ENCODE results near the gene DHX40.
A peak's percentile ranks its signal among the peaks of the same experiment; 100 is the strongest.
"Not testable (repeated sequence)": the region's sequence is repeated elsewhere in the genome, so short reads cannot be mapped to it uniquely, and the experiment has no call there.

The DHX40 gene, protein sequence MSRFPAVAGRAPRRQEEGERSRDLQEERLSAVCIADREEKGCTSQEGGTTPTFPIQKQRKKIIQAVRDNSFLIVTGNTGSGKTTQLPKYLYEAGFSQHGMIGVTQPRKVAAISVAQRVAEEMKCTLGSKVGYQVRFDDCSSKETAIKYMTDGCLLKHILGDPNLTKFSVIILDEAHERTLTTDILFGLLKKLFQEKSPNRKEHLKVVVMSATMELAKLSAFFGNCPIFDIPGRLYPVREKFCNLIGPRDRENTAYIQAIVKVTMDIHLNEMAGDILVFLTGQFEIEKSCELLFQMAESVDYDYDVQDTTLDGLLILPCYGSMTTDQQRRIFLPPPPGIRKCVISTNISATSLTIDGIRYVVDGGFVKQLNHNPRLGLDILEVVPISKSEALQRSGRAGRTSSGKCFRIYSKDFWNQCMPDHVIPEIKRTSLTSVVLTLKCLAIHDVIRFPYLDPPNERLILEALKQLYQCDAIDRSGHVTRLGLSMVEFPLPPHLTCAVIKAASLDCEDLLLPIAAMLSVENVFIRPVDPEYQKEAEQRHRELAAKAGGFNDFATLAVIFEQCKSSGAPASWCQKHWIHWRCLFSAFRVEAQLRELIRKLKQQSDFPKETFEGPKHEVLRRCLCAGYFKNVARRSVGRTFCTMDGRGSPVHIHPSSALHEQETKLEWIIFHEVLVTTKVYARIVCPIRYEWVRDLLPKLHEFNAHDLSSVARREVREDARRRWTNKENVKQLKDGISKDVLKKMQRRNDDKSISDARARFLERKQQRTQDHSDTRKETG

GRCh38 chr17:59565171-59565958 is at the start of gene DHX40:
Gene DHX40 (plus strand): TSS chr17:59565610. CDS start chr17:59565672, 62 bp downstream.
- peak; percentile 95 for DNase-seq

DNA sequence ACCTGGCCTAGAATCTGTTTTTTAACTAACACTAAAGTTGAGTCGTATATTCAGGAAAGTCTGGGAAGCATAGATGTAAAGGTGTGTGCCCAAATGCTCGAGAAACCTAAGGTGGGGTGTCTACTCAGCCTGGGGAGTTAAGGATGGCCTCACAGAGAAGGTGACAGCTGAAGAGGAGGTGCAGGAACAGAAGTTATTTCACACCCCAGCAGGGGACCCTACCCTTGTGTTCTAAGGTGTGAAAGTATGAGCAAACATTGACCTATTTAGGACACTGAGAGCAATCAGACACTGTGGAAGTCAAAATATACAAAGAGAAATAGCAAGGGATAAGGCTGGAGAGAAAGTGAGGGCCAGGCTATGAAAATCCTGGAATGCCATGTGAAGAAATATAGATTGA is 49.0 kb upstream of the DHX40 start:
- no peak for DNase-seq

DNA sequence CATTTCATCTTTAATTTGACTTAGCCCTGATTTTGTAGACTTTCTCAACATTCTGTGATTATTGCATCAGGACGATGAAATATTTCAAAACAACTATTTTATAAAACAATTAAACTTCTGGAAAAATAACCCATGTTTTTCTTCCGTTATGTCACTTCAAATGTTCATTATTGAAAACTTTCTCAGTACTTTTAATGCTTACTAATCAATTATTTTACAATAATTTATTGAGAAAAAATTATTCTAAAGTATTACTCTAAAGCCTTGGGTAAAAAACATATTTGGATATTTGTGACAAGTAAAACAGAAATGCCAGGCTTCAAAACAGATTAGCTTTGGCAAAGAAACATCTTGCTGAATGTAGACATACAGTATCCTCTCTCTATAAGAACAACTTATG is 46.3 kb upstream of the DHX40 start:
- no peak for DNase-seq

DNA sequence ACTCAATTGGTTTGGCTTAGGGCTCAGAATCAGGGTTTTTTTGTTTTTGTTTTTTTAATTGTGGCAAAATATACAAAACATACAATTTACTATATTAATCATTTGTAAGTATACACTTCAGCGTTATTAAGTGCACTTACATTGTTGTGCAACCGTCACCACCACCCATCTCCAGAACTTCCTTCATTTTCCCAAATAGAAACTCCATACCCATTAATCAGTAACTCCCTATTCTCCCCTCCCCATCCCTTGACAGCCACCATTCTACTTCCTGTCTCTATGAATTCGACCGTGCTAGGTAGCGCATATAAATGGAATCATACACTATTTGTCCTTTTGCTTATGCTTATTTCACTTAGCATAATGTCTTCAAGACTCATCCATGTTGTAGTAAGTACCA is 45.2 kb upstream of the DHX40 start:
- no peak for DNase-seq

GRCh38 chr17:59521465-59522126 is 43.8 kb upstream of the DHX40 start:
- DNase-seq = peak; percentile 50

DNA sequence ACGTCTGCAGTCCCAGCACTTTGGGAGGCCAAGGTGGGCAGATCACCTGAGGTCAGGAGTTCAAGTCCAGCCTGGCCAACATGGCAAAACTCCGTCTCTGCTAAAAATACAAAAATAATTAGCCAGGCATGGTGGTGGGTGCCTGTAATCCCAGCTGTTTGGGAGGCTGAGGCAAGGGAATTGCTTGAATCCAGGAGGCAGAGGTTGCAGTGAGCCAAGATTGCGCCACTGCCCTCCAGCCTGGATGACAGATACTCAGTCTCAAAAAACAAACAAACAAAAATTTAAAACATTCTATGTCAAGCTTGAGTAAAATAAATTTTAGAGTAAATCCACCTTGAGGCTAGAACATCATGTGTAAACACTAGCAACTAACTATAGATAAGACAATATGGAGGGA is 40.5 kb upstream of the DHX40 start:
- not testable (repeated sequence) for DNase-seq

GRCh38 chr17:59525668-59526067 is 39.7 kb upstream of the DHX40 start:
- no peak for DNase-seq

DNA sequence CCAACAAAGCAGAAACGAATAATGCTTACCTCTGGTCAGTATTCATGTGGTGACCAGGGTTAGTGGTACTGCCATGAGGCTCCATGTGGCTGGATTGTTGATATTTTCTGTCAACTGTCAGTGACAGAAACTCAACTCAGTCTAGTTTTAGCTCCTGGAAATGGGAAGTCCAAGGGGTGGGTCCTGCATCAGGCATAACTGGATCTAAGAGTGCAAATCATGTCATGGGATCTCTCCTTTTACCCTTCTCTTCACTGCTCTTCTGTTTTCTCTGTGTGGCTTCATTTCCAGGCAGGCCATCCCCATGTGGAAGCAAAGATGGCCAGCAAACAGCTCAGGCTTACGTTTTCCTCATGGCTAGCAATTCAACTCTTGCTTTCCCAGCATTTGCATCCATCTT is 39.0 kb upstream of the DHX40 start:
- DNase-seq = no peak

DNA sequence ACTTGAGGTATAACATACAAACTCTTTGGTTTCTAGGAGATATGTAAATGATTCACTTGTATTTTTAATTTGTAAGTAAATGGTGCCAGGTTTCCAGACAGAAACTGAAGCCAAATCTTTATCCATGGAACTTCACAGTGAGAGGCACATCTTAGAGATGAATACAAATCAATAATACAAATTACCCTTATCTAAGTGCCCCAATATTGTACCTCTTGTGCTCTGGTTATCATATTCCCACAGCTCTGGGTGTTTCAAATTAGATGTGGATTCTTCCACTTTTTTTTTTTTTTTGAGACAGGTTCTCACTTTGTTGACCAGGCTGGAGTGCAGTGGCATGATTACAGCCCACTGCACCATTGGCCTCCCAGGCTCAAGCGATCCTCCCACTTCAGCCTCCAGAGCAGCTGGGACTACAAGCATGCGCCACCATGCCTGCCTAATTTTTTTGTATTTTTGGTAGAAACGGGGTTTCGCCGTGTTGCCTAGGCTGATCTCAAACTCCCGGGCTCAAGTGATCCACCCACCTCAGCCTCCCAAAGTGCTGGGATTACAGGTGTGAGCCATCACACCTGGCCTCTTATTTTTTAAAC is 38.0 kb upstream of the DHX40 start:
- DNase-seq = no peak

- no peak for DNase-seq
These were observed 37.5 kb upstream of the DHX40 start for GRCh38 chr17:59527931-59528330.

- DNase-seq = no peak
These were observed 34.9 kb upstream of the DHX40 start for GRCh38 chr17:59530531-59530930.

GRCh38 chr17:59533694-59534093 is 31.7 kb upstream of the DHX40 start:
- no peak for DNase-seq

DNA sequence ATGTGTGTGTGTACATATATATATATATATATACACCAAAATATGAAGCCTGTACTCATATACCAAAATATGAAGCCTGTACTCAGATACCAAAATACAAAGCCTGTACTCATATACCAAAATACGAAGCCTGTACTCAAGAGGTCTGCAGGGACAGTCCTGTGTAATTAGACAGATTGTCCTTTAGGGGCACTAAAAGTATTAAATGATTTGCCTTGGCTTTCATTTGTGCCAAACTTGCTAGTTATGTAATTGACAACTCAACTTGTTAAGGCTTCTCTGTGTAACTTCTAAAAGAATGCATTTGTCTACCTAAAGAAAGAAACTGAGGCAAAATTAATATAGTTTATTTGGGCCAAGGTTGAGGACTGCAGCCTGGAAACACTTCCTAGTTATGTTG is 30.8 kb upstream of the DHX40 start:
- DNase-seq = no peak

DNA sequence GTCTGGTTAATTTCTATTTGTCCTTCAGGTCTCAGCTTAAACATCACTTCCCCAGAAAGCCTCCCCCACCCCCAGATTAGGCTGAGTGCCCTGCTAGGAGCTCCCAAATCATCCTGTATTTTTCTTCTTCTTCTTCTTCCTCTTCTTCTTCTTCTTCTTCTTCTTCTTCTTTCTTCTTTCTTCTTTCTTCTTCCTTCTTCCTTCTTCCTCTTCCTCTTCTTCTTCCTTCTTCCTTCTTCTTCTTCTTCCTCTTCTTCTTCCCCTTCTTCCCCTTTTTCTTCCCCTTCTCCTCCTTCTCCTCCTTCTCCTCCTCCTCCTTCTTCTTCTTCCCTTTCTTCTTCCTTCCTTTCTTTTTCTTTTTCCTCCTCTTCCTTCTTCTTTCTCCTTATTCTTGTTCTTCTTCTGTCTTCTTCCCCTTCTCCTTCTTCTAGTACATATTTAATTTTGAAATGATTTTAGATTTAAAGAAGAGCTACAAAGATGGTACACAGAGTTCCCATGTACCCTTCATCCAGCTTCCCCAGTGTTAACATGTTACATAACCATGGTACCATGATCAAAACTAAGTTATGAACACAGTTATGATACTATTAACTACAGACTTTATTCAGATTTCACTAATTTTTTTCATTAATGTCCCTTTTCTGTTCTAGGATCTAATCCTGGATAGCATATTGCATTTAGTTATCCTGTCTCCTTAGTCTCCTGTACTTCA is 27.1 kb upstream of the DHX40 start:
- no peak for DNase-seq

GRCh38 chr17:59542960-59543635 is 22.3 kb upstream of the DHX40 start:
- DNase-seq = no peak

DNA sequence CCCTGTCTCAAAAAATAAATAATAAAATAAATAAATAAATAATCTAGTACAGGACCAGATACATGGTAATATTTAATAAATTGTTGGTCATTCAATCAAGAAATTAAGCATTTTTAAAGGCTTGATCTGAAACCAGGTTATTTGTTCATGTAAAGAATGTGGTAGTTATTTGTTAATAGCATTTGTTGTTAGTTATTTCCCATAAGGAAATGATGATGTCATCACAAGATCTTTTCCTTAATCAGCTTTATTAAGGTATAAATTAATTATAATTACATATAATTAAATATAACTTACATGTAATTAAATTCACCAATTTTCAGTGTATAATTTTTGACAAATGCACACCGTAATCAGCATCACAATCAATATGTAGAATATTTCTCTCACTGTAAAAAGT is 19.5 kb upstream of the DHX40 start:
- DNase-seq = no peak

GRCh38 chr17:59547131-59547915 is 18.1 kb upstream of the DHX40 start:
- no peak for DNase-seq

DNA sequence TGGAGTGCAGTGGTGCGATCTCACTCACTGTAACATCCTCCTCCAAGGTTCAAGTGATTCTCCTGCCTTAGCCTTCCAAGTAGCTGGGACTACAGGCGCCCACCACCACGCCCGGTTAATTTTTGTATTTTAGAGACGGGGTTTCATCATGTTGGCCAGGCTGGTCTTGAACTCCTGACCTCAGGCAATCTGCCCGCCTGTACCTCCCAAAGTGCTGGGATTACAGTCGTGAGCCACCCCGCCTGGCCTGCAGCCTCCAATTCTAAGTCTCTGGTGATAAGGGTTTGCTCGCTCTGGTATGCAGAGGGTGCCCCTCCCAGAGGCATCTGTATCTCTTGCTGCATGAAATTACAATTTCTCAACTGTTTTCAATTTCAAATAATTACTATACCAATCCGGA is 16.4 kb upstream of the DHX40 start:
- not testable (repeated sequence) for DNase-seq

- no peak for DNase-seq
These were observed 14.7 kb upstream of the DHX40 start for GRCh38 chr17:59550703-59551102.

- DNase-seq = no peak
These were observed 7.4 kb upstream of the DHX40 start for GRCh38 chr17:59558039-59558438.

All from fibroblast of skin of right quadriceps (primary cell).